Neural cell (in vitro differentiated cells): Measurements from ENCODE around the gene R3HDM4. TPM values are rescaled to one million over a fixed set of nuclear protein-coding genes. Genes with fewer than 3 reads are reported as not detected.

ENCODE experiments used
- H2AFZ ChIP-seq: fragments of 200-600, 300-800 bp; sonication (generic), shearing (Covaris generic); 2 replicates; pipeline ENCODE4 v1.6.0; 2014; ENCODE audit warnings: low read depth, mild to moderate bottlenecking, antibody characterized with exemption, low read length, moderate library complexity
- H3F3A ChIP-seq: fragments of 200-600 bp; shearing (Covaris generic); 2 replicates; pipeline ENCODE4 v1.6.1; 2016; ENCODE audit warnings: mild to moderate bottlenecking, moderate library complexity, mixed read lengths, antibody characterized with exemption, low read length; ENCODE audit not compliant: insufficient read depth, poor library complexity, severe bottlenecking
- H3K27ac ChIP-seq: fragments of 200-600, 300-800 bp; sonication (generic), shearing (Covaris generic); 2 replicates; pipeline ENCODE4 v1.5.1; 2014; ENCODE audit warnings: mild to moderate bottlenecking, low read length, moderate library complexity
- H3K27me3 ChIP-seq: fragments of 300-800, 200-600 bp; sonication (generic), shearing (Covaris generic); 2 replicates; pipeline ENCODE4 v1.6.0; 2014; ENCODE audit warnings: mild to moderate bottlenecking, low read depth, low read length, moderate library complexity; ENCODE audit not compliant: insufficient read depth
- H3K36me3 ChIP-seq: fragments of 300-800, 200-600 bp; sonication (generic), shearing (Covaris generic); 2 replicates; pipeline ENCODE4 v1.5.1; 2014; ENCODE audit warnings: mild to moderate bottlenecking, antibody characterized with exemption, low read length, moderate library complexity; ENCODE audit not compliant: insufficient read depth
- H3K4me2 ChIP-seq: fragments of 300-800, 200-600 bp; sonication (generic), shearing (Covaris generic); 2 replicates; pipeline ENCODE4 v1.6.0; 2014; ENCODE audit warnings: mild to moderate bottlenecking, low read length
- H3K4me3 ChIP-seq: fragments of 300-800, 200-600 bp; sonication (generic), shearing (Covaris generic); 2 replicates; pipeline ENCODE4 v1.5.1; 2014; ENCODE audit warnings: mild to moderate bottlenecking, low read length, moderate library complexity
- H3K79me2 ChIP-seq: fragments of 200-600 bp; shearing (Covaris generic); replicated peaks from 2 replicates; pipeline ENCODE4 v1.6.0; 2014; ENCODE audit warnings: mild to moderate bottlenecking, low read length, moderate library complexity; ENCODE audit not compliant: insufficient read depth
- H3K9ac ChIP-seq: fragments of 300-800, 200-600 bp; sonication (generic), shearing (Covaris generic); 2 replicates; pipeline ENCODE4 v1.6.1; 2016; ENCODE audit warnings: mild to moderate bottlenecking, low read length, mixed read lengths
- H3K9me2 ChIP-seq: fragments of 200-600 bp; shearing (Covaris generic); 2 replicates; pipeline ENCODE4 v1.6.1; 2016; ENCODE audit warnings: mild to moderate bottlenecking, low read length, mixed read lengths; ENCODE audit not compliant: insufficient read depth
- H3K9me3 ChIP-seq: fragments of 200-600, 300-800 bp; sonication (generic), shearing (Covaris generic); 2 replicates; pipeline ENCODE4 v1.6.1; 2016; ENCODE audit warnings: mild to moderate bottlenecking, mixed run types, low read length, moderate library complexity, mixed read lengths
- H4K20me1 ChIP-seq: fragments of 200-600 bp; shearing (Covaris generic); 2 replicates; pipeline ENCODE4 v1.6.1; 2016; ENCODE audit warnings: mild to moderate bottlenecking, mixed run types; ENCODE audit not compliant: insufficient read depth
- CTCF ChIP-seq: fragments of 450-650 bp; IDR thresholded peaks from 2 replicates; pipeline ENCODE4 v1.5.1; 2014; ENCODE audit warnings: antibody characterized with exemption, mild to moderate bottlenecking, moderate library complexity; ENCODE audit not compliant: poor library complexity, severe bottlenecking
- EP300 ChIP-seq: fragments of 450-650 bp; conservative IDR thresholded peaks from 2 replicates; pipeline ENCODE4 v1.6.1; 2014; ENCODE audit warnings: antibody characterized with exemption, mild to moderate bottlenecking, moderate library complexity; ENCODE audit not compliant: poor library complexity, severe bottlenecking
- EZH2 ChIP-seq: fragments of 200-600, 300-800 bp; shearing (Covaris generic), sonication (generic); IDR thresholded peaks from 2 replicates; pipeline ENCODE4 v1.6.1; 2014; ENCODE audit warnings: antibody characterized with exemption, low read length, borderline replicate concordance, mild to moderate bottlenecking; ENCODE audit not compliant: insufficient read depth, poor library complexity, severe bottlenecking
- MXI1 ChIP-seq: fragments of 450-650 bp; conservative IDR thresholded peaks from 2 replicates; pipeline ENCODE4 v1.6.1; 2014; ENCODE audit warnings: antibody characterized with exemption, mild to moderate bottlenecking; ENCODE audit not compliant: poor library complexity, severe bottlenecking
- POLR2AphosphoS5 ChIP-seq: IDR thresholded peaks from 2 replicates; pipeline ENCODE4 v1.6.1; 2012
- RAD21 ChIP-seq: fragments of 450-650 bp; conservative IDR thresholded peaks from 2 replicates; pipeline ENCODE4 v1.6.1; 2014; ENCODE audit warnings: antibody characterized with exemption, mild to moderate bottlenecking, moderate library complexity
- SMC3 ChIP-seq: fragments of 450-650 bp; conservative IDR thresholded peaks from 2 replicates; pipeline ENCODE4 v1.6.1; 2014; ENCODE audit warnings: antibody characterized with exemption, mild to moderate bottlenecking, moderate library complexity; ENCODE audit not compliant: poor library complexity
- TAF1 ChIP-seq: IDR thresholded peaks from 2 replicates; pipeline ENCODE4 v1.6.1; 2012; ENCODE audit warnings: low read depth
- polyA plus RNA-seq: library from polyadenylated mRNA; depleted of rRNA; stranded (reverse); fragments of >200 nt; gene quantifications from 2 replicates; pipeline ENCODE4 v1.2.3, GENCODE V29; 2014
- TF ChIP-seq, protein P1 (sequence below): IDR thresholded peaks from 2 replicates; pipeline ENCODE4 v1.6.1; 2012; ENCODE audit warnings: borderline replicate concordance

The R3HDM4 gene
- polyA plus RNA-seq, 1 donor from 2014 or later, result 51.2 TPM

GRCh38 chr19:932648-933552, 19.9 kb upstream of the R3HDM4 start:
- no peaks in the 10 kb centered on the region for H3F3A ChIP-seq
- H3K9me3 ChIP-seq, result no peaks in the 10 kb centered on the region
- no peak overlapping the region for H3K4me3 ChIP-seq
- TF ChIP-seq RAD21 (no peak), SMC3 (no peak), POLR2AphosphoS5 (no peak), EZH2 (no peak), CTCF (no peak), TAF1 (no peak), MXI1 (no peak), EP300 (no peak)
- TF ChIP-seq, protein P1, sequence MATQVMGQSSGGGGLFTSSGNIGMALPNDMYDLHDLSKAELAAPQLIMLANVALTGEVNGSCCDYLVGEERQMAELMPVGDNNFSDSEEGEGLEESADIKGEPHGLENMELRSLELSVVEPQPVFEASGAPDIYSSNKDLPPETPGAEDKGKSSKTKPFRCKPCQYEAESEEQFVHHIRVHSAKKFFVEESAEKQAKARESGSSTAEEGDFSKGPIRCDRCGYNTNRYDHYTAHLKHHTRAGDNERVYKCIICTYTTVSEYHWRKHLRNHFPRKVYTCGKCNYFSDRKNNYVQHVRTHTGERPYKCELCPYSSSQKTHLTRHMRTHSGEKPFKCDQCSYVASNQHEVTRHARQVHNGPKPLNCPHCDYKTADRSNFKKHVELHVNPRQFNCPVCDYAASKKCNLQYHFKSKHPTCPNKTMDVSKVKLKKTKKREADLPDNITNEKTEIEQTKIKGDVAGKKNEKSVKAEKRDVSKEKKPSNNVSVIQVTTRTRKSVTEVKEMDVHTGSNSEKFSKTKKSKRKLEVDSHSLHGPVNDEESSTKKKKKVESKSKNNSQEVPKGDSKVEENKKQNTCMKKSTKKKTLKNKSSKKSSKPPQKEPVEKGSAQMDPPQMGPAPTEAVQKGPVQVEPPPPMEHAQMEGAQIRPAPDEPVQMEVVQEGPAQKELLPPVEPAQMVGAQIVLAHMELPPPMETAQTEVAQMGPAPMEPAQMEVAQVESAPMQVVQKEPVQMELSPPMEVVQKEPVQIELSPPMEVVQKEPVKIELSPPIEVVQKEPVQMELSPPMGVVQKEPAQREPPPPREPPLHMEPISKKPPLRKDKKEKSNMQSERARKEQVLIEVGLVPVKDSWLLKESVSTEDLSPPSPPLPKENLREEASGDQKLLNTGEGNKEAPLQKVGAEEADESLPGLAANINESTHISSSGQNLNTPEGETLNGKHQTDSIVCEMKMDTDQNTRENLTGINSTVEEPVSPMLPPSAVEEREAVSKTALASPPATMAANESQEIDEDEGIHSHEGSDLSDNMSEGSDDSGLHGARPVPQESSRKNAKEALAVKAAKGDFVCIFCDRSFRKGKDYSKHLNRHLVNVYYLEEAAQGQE, result no peak
- H3K27ac ChIP-seq, result no peak overlapping the region
- H3K9me2 ChIP-seq, result no peaks in the 10 kb centered on the region
- no peaks in the 10 kb centered on the region for H3K27me3 ChIP-seq
- no peak overlapping the region for H3K4me2 ChIP-seq
- no peaks in the 10 kb centered on the region for H3K36me3 ChIP-seq
- no peaks in the 10 kb centered on the region for H4K20me1 ChIP-seq
- no peaks in the 10 kb centered on the region for H3K79me2 ChIP-seq
- no peak overlapping the region for H3K9ac ChIP-seq
- H2AFZ ChIP-seq, result no peak overlapping the region

- H3K36me3 ChIP-seq, result no peaks in the 10 kb centered on the region
Measured at GRCh38 chr19:931860-932647, 19.0 kb upstream of the R3HDM4 start.

More at GRCh38 chr19:931860-932647, 19.0 kb upstream of the R3HDM4 start:
- Histone ChIP-seq H4K20me1 (no peaks in the 10 kb centered on the region), H3K27me3 (no peaks in the 10 kb centered on the region), H3K4me2 (no peak overlapping the region), H3K79me2 (peaks cover under 1% of the 10 kb centered on the region), H2AFZ (no peak overlapping the region), H3K9ac (no peak overlapping the region), H3K27ac (no peak overlapping the region), H3K9me2 (no peaks in the 10 kb centered on the region), H3K4me3 (no peak overlapping the region), H3K9me3 (no peaks in the 10 kb centered on the region), H3F3A (no peaks in the 10 kb centered on the region)
- TF ChIP-seq CTCF (no peak), EZH2 (no peak), POLR2AphosphoS5 (no peak), SMC3 (no peak), EP300 (no peak), MXI1 (no peak), TAF1 (no peak), RAD21 (no peak)
- TF ChIP-seq, protein P1, result no peak
